NOMO-1 (cell line): Measurements from ENCODE around the gene MBOAT1.

Experiments
- DNase-seq, 2 experiments: peaks; one replicate each; lab custom pipeline; 2025; ENCODE audit not compliant: unreplicated experiment in 2 of 2; lab: John Stamatoyannopoulos, UW

Gene MBOAT1

GRCh38 chr6:20234136-20234535, 21.9 kb upstream of the MBOAT1 start:
- no peak for DNase-seq

- no peak for DNase-seq
Measured at GRCh38 chr6:20233007-20233730, 20.9 kb upstream of the MBOAT1 start.

GRCh38 chr6:20232188-20232587, 19.9 kb upstream of the MBOAT1 start:
- no peak for DNase-seq

GRCh38 chr6:20230401-20231119, 18.3 kb upstream of the MBOAT1 start:
- no peak for DNase-seq

DNA sequence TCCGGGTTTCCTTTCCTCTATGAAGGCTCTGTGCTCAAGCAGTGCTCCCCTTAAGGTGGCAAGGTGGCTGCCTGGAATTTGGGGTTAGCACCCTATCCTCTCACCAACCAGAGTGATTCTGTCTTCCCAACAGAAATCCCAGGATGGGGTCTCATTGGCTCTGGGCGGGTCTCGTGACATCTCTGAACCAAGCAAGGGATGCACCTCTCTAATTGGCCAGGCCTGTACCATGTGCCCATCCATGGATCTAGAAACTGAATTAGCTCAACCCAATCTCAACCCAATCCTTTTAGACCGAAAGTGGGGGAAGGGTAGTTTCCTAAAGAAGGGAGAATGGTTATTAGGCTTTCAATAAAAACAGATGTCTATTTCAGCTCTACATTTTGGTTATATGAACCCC, 17.6 kb upstream of the MBOAT1 start:
- DNase-seq = no peak

- DNase-seq = no peak
Measured at GRCh38 chr6:20227350-20227749, 15.1 kb upstream of the MBOAT1 start.

DNA sequence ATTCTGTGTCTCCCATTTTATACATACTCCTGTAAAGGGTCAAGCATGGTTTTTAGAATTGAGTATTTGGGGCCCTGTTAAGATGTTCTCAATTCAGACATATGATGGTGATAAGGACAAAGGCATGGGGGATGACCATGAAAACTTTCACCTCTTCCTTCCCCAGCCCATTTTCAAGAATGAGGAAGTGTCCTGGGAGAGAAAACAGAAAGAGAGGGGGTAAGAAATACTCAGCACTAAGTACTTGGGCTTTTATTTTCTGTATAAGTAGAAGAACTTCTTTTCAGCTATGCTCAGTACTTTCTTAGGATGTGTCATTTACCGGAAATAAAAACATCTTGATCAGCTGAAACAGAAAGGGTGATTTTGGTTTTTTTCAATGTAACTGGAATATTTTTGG, 10.9 kb upstream of the MBOAT1 start:
- peak in 1 of 2 experiments; percentile 47 for DNase-seq

DNA sequence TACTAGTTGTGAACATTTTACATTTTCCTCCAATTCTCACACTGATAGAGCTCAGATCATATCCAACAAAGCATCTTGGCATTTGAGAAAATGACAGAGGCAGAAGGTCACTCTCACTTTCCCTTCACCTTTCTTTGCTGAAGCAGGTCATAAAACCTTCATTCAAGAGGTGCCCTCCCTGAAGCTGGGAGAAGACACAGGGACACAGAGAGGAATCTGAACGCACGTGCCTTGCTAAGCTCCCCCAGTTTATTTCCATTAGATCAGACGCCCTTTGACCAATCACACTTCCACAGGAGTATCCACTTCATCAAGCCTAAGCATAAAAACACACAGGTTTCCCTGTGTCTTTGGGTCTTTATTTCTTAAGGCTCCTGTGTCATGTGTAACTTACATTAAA, 9.2 kb upstream of the MBOAT1 start:
- no peak for DNase-seq

GRCh38 chr6:20220359-20220758, 8.1 kb upstream of the MBOAT1 start:
- DNase-seq = no peak

DNA sequence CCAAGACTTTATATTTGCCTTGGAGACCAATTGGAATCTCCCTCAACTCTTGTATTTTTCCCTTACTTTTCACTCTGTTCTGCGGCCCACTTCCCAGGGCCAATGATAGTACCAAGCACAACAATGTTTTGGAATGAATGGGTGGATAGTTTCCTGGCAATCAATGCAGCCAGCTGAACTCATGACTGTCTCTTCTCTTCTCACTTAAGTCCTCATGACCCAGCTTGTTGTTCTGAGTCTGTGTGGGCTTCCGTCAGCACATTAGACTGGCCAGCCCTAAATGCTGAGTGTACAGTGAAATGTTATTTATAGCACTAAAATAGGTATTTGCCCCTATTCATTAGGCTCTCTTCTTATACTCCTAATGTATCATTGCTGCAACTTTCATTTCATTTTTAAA, 5.6 kb upstream of the MBOAT1 start:
- no peak for DNase-seq

- no peak for DNase-seq
Measured at GRCh38 chr6:20217324-20217855, 5.1 kb upstream of the MBOAT1 start.

- no peak for DNase-seq
Measured at GRCh38 chr6:20215310-20215709, 3.0 kb upstream of the MBOAT1 start.

- no peak for DNase-seq
Measured at GRCh38 chr6:20213271-20213798, 1.1 kb upstream of the MBOAT1 start.

DNA sequence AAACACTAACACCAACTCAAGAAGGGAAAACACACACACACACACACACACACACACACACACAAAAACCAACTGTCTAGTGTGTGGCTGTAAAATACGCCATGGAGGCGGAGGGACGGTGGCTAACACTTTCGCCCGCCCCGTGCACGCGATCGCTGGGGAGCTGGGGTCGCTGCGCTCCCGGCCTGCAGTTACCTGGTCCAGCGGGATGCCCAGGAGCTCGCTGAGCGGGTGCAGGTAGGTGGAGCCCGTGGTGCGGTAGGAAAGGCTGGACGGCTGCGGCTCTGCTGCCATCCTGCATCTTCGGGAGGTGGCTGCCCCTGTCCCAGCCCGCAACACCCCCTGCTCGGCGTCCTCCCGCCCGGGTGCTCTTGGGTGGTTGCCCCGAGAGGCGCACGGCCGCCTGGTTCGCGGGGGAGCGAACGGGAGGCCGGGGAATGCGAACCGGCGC, 303 bp downstream of the MBOAT1 start:
- DNase-seq = no peak

GRCh38 chr6:20211037-20211940, 980 bp downstream of the MBOAT1 start:
- peak in 1 of 2 experiments; percentile 24 for DNase-seq

DNA sequence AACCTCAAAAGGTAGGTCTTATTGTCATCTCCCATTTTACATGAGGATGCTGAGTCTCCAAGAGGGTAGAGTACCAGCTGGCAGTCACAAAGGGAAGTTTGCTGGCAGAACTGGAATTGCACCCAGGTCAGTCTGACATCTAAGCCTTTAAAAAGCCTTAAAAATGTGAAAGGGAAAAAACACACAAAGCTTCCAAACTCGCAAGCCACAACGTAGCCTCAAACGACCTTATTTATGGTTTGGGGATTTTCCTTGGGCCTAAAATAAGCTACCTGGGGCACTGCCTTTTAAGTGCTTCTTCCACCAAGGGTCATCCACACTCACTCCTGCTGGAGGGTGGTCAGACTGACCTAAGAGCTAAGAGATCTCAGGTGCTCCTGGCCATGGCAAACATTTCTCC, 2.1 kb downstream of the MBOAT1 start:
- DNase-seq = no peak

GRCh38 chr6:20208687-20209378, 3.4 kb downstream of the MBOAT1 start:
- DNase-seq = no peak

GRCh38 chr6:20207088-20207418, 5.2 kb downstream of the MBOAT1 start:
- peak in 1 of 2 experiments; percentile 13 for DNase-seq

DNA sequence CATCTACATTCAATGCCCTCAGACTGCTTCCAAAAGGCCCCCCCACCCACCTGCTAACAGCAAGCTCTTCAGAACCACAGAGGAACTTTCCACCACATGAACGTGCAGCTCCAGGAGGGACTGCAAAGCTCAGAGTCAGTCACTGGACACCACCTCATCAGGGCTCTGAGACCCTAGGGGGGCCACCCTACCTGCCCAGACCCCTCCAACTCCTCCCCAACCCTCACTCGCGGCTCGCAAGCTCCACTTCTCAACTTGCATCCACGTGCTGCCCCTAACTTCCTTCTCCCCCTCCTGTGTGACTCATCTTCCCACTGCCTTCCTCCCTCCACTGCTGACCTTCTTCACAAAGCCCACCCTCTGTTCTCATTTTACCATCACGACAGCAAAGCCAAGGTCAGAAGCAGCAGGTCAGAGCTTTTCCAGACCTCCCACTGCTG, 6.5 kb downstream of the MBOAT1 start:
- peak in 1 of 2 experiments; percentile 8 for DNase-seq

DNA sequence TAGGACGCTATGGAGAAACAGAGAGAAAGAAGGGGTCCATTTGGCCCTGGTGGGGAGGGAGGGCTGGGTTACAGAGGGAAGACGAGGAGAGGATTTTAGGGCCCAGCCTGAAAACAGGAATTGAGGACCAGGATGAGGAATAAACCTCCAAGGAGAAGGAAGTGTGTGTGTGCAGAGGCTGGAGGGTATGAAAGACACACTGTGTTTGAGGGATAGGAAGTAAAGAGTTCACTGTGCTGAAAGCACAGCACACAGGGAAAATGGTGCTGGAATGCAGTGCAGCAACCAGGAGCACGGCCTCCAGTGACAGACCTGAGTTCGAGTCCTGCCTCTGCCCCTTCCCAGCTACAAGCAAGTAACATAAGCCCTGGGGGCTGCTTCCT, 7.8 kb downstream of the MBOAT1 start:
- no peak for DNase-seq
